Lower lobe of right lung (tissue), 2 donors: ENCODE data around the gene GALNT9. TPM values are rescaled to one million over a fixed set of nuclear protein-coding genes. Genes with fewer than 3 reads are reported as not detected.

Experiments
- ATAC-seq, 2 donors: fragments of 200-7000 bp; cut with Tn5 transposase; one replicate each; pipeline ENCODE4 v1.9.1; 2020 to 2022; ENCODE audit warnings: mild to moderate bottlenecking in 2 of 2, moderate library complexity in 2 of 2
- DNase-seq: peaks from one replicate; pipeline ENCODE4 v3.0.0-alpha.2; 2020
- H3K27ac ChIP-seq: fragments of 200-600 bp; one replicate; pipeline ENCODE4 v1.8.0; 2022
- H3K27me3 ChIP-seq: fragments of 200-600 bp; one replicate; pipeline ENCODE4 v1.8.0; 2022; ENCODE audit warnings: low read depth
- H3K36me3 ChIP-seq: fragments of 200-600 bp; one replicate; pipeline ENCODE4 v1.8.0; 2022; ENCODE audit warnings: mild to moderate bottlenecking
- H3K4me1 ChIP-seq: fragments of 200-600 bp; one replicate; pipeline ENCODE4 v1.8.0; 2022
- H3K4me3 ChIP-seq: fragments of 200-600 bp; one replicate; pipeline ENCODE4 v1.8.0; 2022; ENCODE audit warnings: mild to moderate bottlenecking
- H3K9me3 ChIP-seq: fragments of 200-600 bp; one replicate; pipeline ENCODE4 v1.8.0; 2022
- CTCF ChIP-seq: fragments of 200-600 bp; IDR thresholded peaks from one replicate; pipeline ENCODE4 v1.8.0; 2022; ENCODE audit warnings: antibody characterized with exemption, mild to moderate bottlenecking
- intact Hi-C: fragments of 100-400 bp; cut with DNase I; formaldehyde crosslinking; loops from one replicate; pipeline ENCODE4 v1.11.0; 2022
- total RNA-seq: library from RNA; stranded (reverse); fragmentation: NEBNext Ultra II Directional; extraction: Animal tissue kit (Norgen Biotek cat#: 25700); gene quantifications from one replicate; pipeline ENCODE4 v1.2.1, GENCODE V29; 2021
- donor health status: DM: no; HTN: yes; CAD: no; lungs with severe emphysema.

Gene GALNT9
- total RNA-seq, 1 donor from 2014 or later = not detected

GRCh38 chr12:132250707-132251106, 78.7 kb downstream of the GALNT9 start:
- DNase-seq = peak; percentile 36
- no peaks in the 10 kb centered on the region for H3K9me3 ChIP-seq
- no peak overlapping the region for H3K27ac ChIP-seq
- intact Hi-C loops = no loop called here
- no peaks in the 10 kb centered on the region for H3K36me3 ChIP-seq
- no peaks in the 10 kb centered on the region for H3K4me1 ChIP-seq
- TF ChIP-seq CTCF = no peak
- H3K4me3 ChIP-seq = no peak overlapping the region
- ATAC-seq = no peak
- peaks cover 4% of the 10 kb centered on the region for H3K27me3 ChIP-seq

GRCh38 chr12:132249689-132250478, 79.5 kb downstream of the GALNT9 start:
- Histone ChIP-seq H3K9me3 (no peaks in the 10 kb centered on the region), H3K27ac (no peak overlapping the region), H3K4me3 (no peak overlapping the region), H3K36me3 (no peaks in the 10 kb centered on the region), H3K4me1 (no peaks in the 10 kb centered on the region), H3K27me3 (peaks cover 4% of the 10 kb centered on the region)
- intact Hi-C loops = no loop called here
- DNase-seq (peak; percentile 19), ATAC-seq (no peak)
- no peak for TF ChIP-seq CTCF

GRCh38 chr12:132248453-132249167, 80.8 kb downstream of the GALNT9 start:
- no peaks in the 10 kb centered on the region for H3K9me3 ChIP-seq
- no peak overlapping the region for H3K4me3 ChIP-seq
- peak; percentile 11 for DNase-seq
- no peaks in the 10 kb centered on the region for H3K36me3 ChIP-seq
- no peak for TF ChIP-seq CTCF
- ATAC-seq = no peak
- H3K27me3 ChIP-seq = peaks cover 4% of the 10 kb centered on the region
- H3K4me1 ChIP-seq = no peaks in the 10 kb centered on the region
- intact Hi-C loops = no loop called here
- no peak overlapping the region for H3K27ac ChIP-seq

DNA sequence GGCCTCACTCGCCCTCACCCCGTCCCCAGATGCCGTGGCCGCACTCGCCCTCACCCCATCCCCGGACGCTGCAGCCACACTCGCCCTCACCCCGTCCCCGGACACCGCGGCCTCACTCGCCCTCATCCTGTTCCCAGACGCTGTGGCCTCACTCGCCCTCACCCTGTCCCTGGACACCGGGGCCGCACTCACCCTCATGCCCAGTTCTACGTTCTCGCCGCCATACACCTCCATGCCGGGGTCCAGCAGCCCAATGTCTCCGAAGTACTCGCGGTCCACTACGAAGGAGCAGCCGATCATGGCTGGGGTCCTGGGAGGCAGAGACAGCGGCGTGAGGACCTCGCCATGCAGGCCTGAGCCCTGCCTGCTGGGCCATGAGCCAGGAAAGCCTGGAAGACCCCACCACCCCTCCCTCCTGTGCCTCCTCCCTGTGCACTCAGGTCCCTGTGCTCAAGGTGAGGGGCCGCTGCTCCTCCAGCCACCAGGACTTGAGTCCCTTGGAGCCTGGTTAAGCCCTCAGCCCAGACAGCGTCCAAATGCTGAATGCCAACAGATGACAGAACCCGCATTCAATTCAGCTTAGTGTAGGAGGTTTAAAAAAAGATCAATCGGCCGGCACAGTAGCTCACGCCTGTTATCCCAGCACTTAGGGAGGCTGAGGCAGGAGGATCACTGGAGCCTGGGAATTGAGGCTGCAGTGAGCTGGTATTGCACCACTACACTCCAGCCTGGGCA, 81.5 kb downstream of the GALNT9 start:
- DNase-seq (peak; percentile 34), ATAC-seq (peak; percentile 26 to 43)
- Histone ChIP-seq H3K4me1 (no peaks in the 10 kb centered on the region), H3K27ac (no peak overlapping the region), H3K36me3 (no peaks in the 10 kb centered on the region), H3K27me3 (peaks cover 4% of the 10 kb centered on the region), H3K4me3 (no peak overlapping the region), H3K9me3 (no peaks in the 10 kb centered on the region)
- intact Hi-C loops = no loop called here
- TF ChIP-seq CTCF = no peak

- TF ChIP-seq CTCF = no peak
- Histone ChIP-seq H3K36me3 (no peaks in the 10 kb centered on the region), H3K4me1 (no peaks in the 10 kb centered on the region), H3K27me3 (peaks cover 4% of the 10 kb centered on the region), H3K27ac (no peak overlapping the region), H3K4me3 (no peak overlapping the region), H3K9me3 (no peaks in the 10 kb centered on the region)
- intact Hi-C loops = no loop called here
- ATAC-seq (peak; percentile 14 to 37), DNase-seq (peak; percentile 39)
Measured at GRCh38 chr12:132246997-132247717, 82.2 kb downstream of the GALNT9 start.
